Osteocyte (in vitro differentiated cells): Measurements from ENCODE around the gene ADD2. TPM values are rescaled to one million over a fixed set of nuclear protein-coding genes. Genes with fewer than 3 reads are reported as not detected.

Experiments
- DNase-seq: peaks from one replicate; pipeline ENCODE4 v3.0.0; 2021; ENCODE audit warnings: mixed read lengths; ENCODE audit not compliant: unreplicated experiment; ENCODE audit errors: extremely low spot score
- H3K27ac Mint-ChIP-seq: one replicate; pipeline ENCODE4 v1.8.0; 2021; ENCODE audit warnings: mild to moderate bottlenecking, mixed read lengths; ENCODE audit not compliant: unreplicated experiment
- H3K27me3 Mint-ChIP-seq: one replicate; pipeline ENCODE4 v1.8.0; 2021; ENCODE audit warnings: mixed read lengths; ENCODE audit not compliant: unreplicated experiment
- H3K36me3 Mint-ChIP-seq: one replicate; pipeline ENCODE4 v1.8.0; 2021; ENCODE audit warnings: mixed read lengths; ENCODE audit not compliant: unreplicated experiment
- H3K4me1 Mint-ChIP-seq: one replicate; pipeline ENCODE4 v1.8.0; 2021; ENCODE audit warnings: mixed read lengths; ENCODE audit not compliant: unreplicated experiment
- H3K4me3 Mint-ChIP-seq: one replicate; pipeline ENCODE4 v1.8.0; 2021; ENCODE audit warnings: mild to moderate bottlenecking, moderate library complexity, mixed read lengths; ENCODE audit not compliant: unreplicated experiment
- H3K9me3 Mint-ChIP-seq: one replicate; pipeline ENCODE4 v1.8.0; 2021; ENCODE audit warnings: mixed read lengths; ENCODE audit not compliant: unreplicated experiment
- total RNA-seq: library from RNA; stranded (reverse); gene quantifications from 2 replicates; pipeline ENCODE4 v1.2.1, GENCODE V29; 2021
- TF ChIP-seq, protein P1 (sequence below): fragments of 200-600 bp; sonication (generic); IDR thresholded peaks from 2 replicates; pipeline ENCODE4 v1.5.0; 2021; ENCODE audit warnings: antibody characterized with exemption, mild to moderate bottlenecking, moderate library complexity

ADD2 gene
- total RNA-seq, 1 donor from 2014 or later: not detected

- H3K27me3 Mint-ChIP-seq: peaks cover 73% of the 10 kb centered on the region
- DNase-seq: no peak
- H3K9me3 Mint-ChIP-seq: no peaks in the 10 kb centered on the region
- TF ChIP-seq, protein P1, sequence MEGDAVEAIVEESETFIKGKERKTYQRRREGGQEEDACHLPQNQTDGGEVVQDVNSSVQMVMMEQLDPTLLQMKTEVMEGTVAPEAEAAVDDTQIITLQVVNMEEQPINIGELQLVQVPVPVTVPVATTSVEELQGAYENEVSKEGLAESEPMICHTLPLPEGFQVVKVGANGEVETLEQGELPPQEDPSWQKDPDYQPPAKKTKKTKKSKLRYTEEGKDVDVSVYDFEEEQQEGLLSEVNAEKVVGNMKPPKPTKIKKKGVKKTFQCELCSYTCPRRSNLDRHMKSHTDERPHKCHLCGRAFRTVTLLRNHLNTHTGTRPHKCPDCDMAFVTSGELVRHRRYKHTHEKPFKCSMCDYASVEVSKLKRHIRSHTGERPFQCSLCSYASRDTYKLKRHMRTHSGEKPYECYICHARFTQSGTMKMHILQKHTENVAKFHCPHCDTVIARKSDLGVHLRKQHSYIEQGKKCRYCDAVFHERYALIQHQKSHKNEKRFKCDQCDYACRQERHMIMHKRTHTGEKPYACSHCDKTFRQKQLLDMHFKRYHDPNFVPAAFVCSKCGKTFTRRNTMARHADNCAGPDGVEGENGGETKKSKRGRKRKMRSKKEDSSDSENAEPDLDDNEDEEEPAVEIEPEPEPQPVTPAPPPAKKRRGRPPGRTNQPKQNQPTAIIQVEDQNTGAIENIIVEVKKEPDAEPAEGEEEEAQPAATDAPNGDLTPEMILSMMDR: no peak
- H3K4me1 Mint-ChIP-seq: peaks cover 11% of the 10 kb centered on the region
- H3K36me3 Mint-ChIP-seq: no peaks in the 10 kb centered on the region
- H3K4me3 Mint-ChIP-seq: no peak overlapping the region
- no peak overlapping the region for H3K27ac Mint-ChIP-seq
Observed at GRCh38 chr2:70768590-70769085, 638 bp upstream of the ADD2 start.

- Mint-ChIP-seq H3K4me1 (peaks cover 11% of the 10 kb centered on the region), H3K36me3 (no peaks in the 10 kb centered on the region), H3K4me3 (no peak overlapping the region), H3K27ac (no peak overlapping the region), H3K9me3 (no peaks in the 10 kb centered on the region), H3K27me3 (peaks cover 65% of the 10 kb centered on the region)
- no peak for DNase-seq
- TF ChIP-seq, protein P1: no peak
Observed at GRCh38 chr2:70767079-70767698, 811 bp downstream of the ADD2 start.

DNA sequence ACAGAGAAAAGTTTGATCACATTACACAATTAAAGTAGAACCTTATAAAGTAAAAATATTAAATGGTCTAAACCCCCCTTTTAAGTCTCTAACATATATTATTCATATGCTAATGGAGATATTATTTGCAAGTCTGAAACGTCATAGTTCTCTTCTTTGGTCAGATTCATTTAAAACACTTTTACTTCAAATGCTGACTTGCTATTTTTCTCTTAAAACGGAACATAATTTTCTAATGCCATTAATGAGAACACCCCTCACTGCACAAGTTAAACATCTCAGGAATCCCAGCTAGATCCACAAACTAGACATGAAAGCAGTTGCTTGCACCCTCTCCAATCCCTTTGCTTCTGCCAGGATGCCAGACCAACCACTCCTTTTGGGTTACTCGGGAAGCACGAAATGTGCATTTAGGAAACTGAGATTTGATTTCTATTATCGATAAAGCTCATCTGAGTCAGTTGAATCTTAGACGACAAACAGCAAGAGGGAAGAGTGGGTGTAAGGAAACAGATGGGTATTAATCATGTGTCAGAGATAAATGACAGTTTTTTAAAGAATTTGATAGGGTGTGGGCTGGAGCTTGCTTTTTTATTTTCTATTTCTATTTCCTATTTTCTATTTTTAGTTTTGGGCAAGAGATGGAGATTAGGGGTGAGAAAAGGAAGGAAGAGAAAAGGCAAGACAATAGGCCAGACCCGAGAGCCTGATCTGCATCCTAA, 1.5 kb downstream of the ADD2 start:
- Mint-ChIP-seq H3K27ac (no peak overlapping the region), H3K27me3 (peaks cover 62% of the 10 kb centered on the region), H3K4me3 (peak overlapping the region; percentile 21), H3K9me3 (no peaks in the 10 kb centered on the region), H3K4me1 (peaks cover 11% of the 10 kb centered on the region), H3K36me3 (no peaks in the 10 kb centered on the region)
- TF ChIP-seq, protein P1: no peak
- no peak for DNase-seq

- H3K36me3 Mint-ChIP-seq: no peaks in the 10 kb centered on the region
- no peak overlapping the region for H3K4me3 Mint-ChIP-seq
- DNase-seq: no peak
- no peaks in the 10 kb centered on the region for H3K9me3 Mint-ChIP-seq
- H3K27me3 Mint-ChIP-seq: peaks cover 60% of the 10 kb centered on the region
- TF ChIP-seq, protein P1: no peak
- H3K27ac Mint-ChIP-seq: no peak overlapping the region
- peaks cover 11% of the 10 kb centered on the region for H3K4me1 Mint-ChIP-seq
Observed at GRCh38 chr2:70765507-70765906, 2.5 kb downstream of the ADD2 start.

- Mint-ChIP-seq H3K4me3 (no peak overlapping the region), H3K4me1 (no peaks in the 10 kb centered on the region), H3K36me3 (no peaks in the 10 kb centered on the region), H3K27ac (no peak overlapping the region), H3K27me3 (peaks cover 37% of the 10 kb centered on the region), H3K9me3 (no peaks in the 10 kb centered on the region)
- TF ChIP-seq, protein P1: no peak
- DNase-seq: no peak
Observed at GRCh38 chr2:70759446-70759845, 8.6 kb downstream of the ADD2 start.
